Measurements from ENCODE around the gene R3HDM1.

R3HDM1 gene

GRCh38 chr2:135573620-135574019 lies 42.3 kb downstream of the R3HDM1 start:
- Histone ChIP-seq H3K4me1 (ENCODE audit: control insufficient read depth, low read length) (peaks cover 8% of the 10 kb centered on the region), H3F3A (ENCODE audit: control insufficient read depth, insufficient read depth) (no peaks in the 10 kb centered on the region), H3K27ac (ENCODE audit: low read depth, low read length) (no peak overlapping the region), H3K4me2 (ENCODE audit: low read length) (no peak overlapping the region), H3K79me2 (ENCODE audit: control insufficient read depth, low read length) (peaks cover 6% of the 10 kb centered on the region), H3K27me3 (ENCODE audit: control insufficient read depth, low read length) (no peaks in the 10 kb centered on the region), H3K9me2 (replicated peaks; ENCODE audit: control insufficient read depth, low read length) (no peaks in the 10 kb centered on the region), H3K4me3 (ENCODE audit: low read length) (no peak overlapping the region), H3K9me3 (ENCODE audit: control insufficient read depth, insufficient read depth, low read length) (no peaks in the 10 kb centered on the region), H3K36me3 (ENCODE audit: control insufficient read depth, low read length) (peaks cover 12% of the 10 kb centered on the region), H4K20me1 (ENCODE audit: control insufficient read depth, insufficient read depth, low read depth, low read length) (no peaks in the 10 kb centered on the region)
- TF ChIP-seq CTCF (IDR thresholded peaks at IDR 0.05; ENCODE audit: low read depth, low read length, poor library complexity, severe bottlenecking) (peak; percentile 25), EZH2phosphoT487 (IDR thresholded peaks at IDR 0.05; ENCODE audit: borderline replicate concordance, low read length) (no peak)

GRCh38 chr2:135581282-135581681 lies 50.0 kb downstream of the R3HDM1 start:
- Histone ChIP-seq H3K9me3 (ENCODE audit: control insufficient read depth, insufficient read depth, low read length) (no peaks in the 10 kb centered on the region), H3K27me3 (ENCODE audit: control insufficient read depth, low read length) (no peaks in the 10 kb centered on the region), H3K4me1 (ENCODE audit: control insufficient read depth, low read length) (peaks cover 35% of the 10 kb centered on the region), H4K20me1 (ENCODE audit: control insufficient read depth, insufficient read depth, low read depth, low read length) (no peaks in the 10 kb centered on the region), H3F3A (ENCODE audit: control insufficient read depth, insufficient read depth) (0 out of 2 replicates have a peak, but pooled peaks cover 3% of the 10 kb centered on the region), H3K79me2 (ENCODE audit: control insufficient read depth, low read length) (peaks cover 43% of the 10 kb centered on the region), H3K9me2 (replicated peaks; ENCODE audit: control insufficient read depth, low read length) (no peaks in the 10 kb centered on the region), H3K4me2 (ENCODE audit: low read length) (no peak overlapping the region), H3K4me3 (ENCODE audit: low read length) (no peak overlapping the region), H3K27ac (ENCODE audit: low read depth, low read length) (no peak overlapping the region), H3K36me3 (ENCODE audit: control insufficient read depth, low read length) (peaks cover 3% of the 10 kb centered on the region; the same call in 1 of the 2 replicates)
- no peak for TF ChIP-seq EZH2phosphoT487 (IDR thresholded peaks at IDR 0.05; ENCODE audit: borderline replicate concordance, low read length)
- no peak for TF ChIP-seq CTCF (IDR thresholded peaks at IDR 0.05; ENCODE audit: low read depth, low read length, poor library complexity, severe bottlenecking)

GRCh38 chr2:135582383-135582782 lies 51.1 kb downstream of the R3HDM1 start:
- H4K20me1 ChIP-seq (ENCODE audit: control insufficient read depth, insufficient read depth, low read depth, low read length) = no peaks in the 10 kb centered on the region
- no peak overlapping the region for H3K27ac ChIP-seq (ENCODE audit: low read depth, low read length)
- no peaks in the 10 kb centered on the region for H3K9me2 ChIP-seq (replicated peaks; ENCODE audit: control insufficient read depth, low read length)
- H3K27me3 ChIP-seq (ENCODE audit: control insufficient read depth, low read length) = no peaks in the 10 kb centered on the region
- peaks cover 38% of the 10 kb centered on the region for H3K4me1 ChIP-seq (ENCODE audit: control insufficient read depth, low read length)
- peaks cover 49% of the 10 kb centered on the region for H3K79me2 ChIP-seq (ENCODE audit: control insufficient read depth, low read length)
- no peak overlapping the region for H3K4me2 ChIP-seq (ENCODE audit: low read length)
- no peaks in the 10 kb centered on the region for H3K9me3 ChIP-seq (ENCODE audit: control insufficient read depth, insufficient read depth, low read length)
- H3K4me3 ChIP-seq (ENCODE audit: low read length) = no peak overlapping the region
- H3F3A ChIP-seq (ENCODE audit: control insufficient read depth, insufficient read depth) = 0 out of 2 replicates have a peak, but pooled peaks cover 3% of the 10 kb centered on the region
- H3K36me3 ChIP-seq (ENCODE audit: control insufficient read depth, low read length) = peaks cover 5% of the 10 kb centered on the region; the same call in 1 of the 2 replicates
- no peak for TF ChIP-seq EZH2phosphoT487 (IDR thresholded peaks at IDR 0.05; ENCODE audit: borderline replicate concordance, low read length)
- no peak for TF ChIP-seq CTCF (IDR thresholded peaks at IDR 0.05; ENCODE audit: low read depth, low read length, poor library complexity, severe bottlenecking)
